Body of pancreas (tissue), 4 donors: ENCODE results near the gene BLM. TPM values are rescaled to one million over a fixed set of nuclear protein-coding genes. Genes with fewer than 3 reads are reported as not detected.

ENCODE experiments used
- ATAC-seq: fragments of 150-250 bp; one replicate; pipeline ENCODE4 v1.9.1; 2016
- DNase-seq, 4 donors: peaks; one replicate each; pipeline ENCODE4 v3.0.0-alpha.2; 2019
- H3K27ac ChIP-seq, 4 donors: fragments of 200-600 bp; sonication (generic); 1 replicate in 3 of 4; 2 replicates in 1 of 4; pipeline versions ENCODE4 v1.5.1 to v1.6.1; 2016 to 2019; ENCODE audit warnings: mild to moderate bottlenecking in 1 of 4, mixed read lengths in 1 of 4, moderate library complexity in 1 of 4
- H3K27me3 ChIP-seq, 2 donors: fragments of 200-600 bp; sonication (generic); one replicate each; pipeline ENCODE4 v1.6.0; 2016; ENCODE audit warnings: mild to moderate bottlenecking in 1 of 2
- H3K36me3 ChIP-seq, 2 donors: fragments of 200-600 bp; sonication (generic); replicated peaks in 1 of 2; 2 replicates each; pipeline ENCODE4 v1.5.1; 2016; ENCODE audit warnings: low read depth in 2 of 2; ENCODE audit not compliant: insufficient read depth in 1 of 2
- H3K4me1 ChIP-seq: fragments of 200-600 bp; sonication (generic); one replicate; pipeline ENCODE4 v1.6.0; 2016
- H3K4me3 ChIP-seq, 2 donors: fragments of 200-600 bp; sonication (generic); 1 replicate in 1 of 2; 2 replicates in 1 of 2; pipeline ENCODE4 v1.5.1; 2016 to 2019
- H3K9me3 ChIP-seq, 3 donors: fragments of 200-600 bp; sonication (generic); 1 replicate in 2 of 3; 2 replicates in 1 of 3; pipeline ENCODE4 v1.5.1; 2016
- POLR2A ChIP-seq, 3 donors: fragments of 450-650 bp; IDR thresholded peaks; one replicate each; pipeline ENCODE4 v1.6.1; 2016; ENCODE audit warnings: antibody characterized with exemption in 3 of 3, mild to moderate bottlenecking in 2 of 3
- WGBS, 2 donors: methylation state at CpG; one replicate each; pipeline ENCODE4 v1.1.5; 2017; 5-methylcytosine and 5-hydroxymethylcytosine counted together
- intact Hi-C: fragments of 100-400 bp; cut with DNase I; formaldehyde crosslinking; loops from one replicate; pipeline ENCODE4 v1.15.1; 2023
- total RNA-seq, 2 donors: library from RNA; depleted of rRNA; stranded (reverse); fragments of >200 nt; gene quantifications; one replicate each; pipeline ENCODE4 v1.1.0, GENCODE V29; 2016
- TF ChIP-seq, protein P1 (sequence below), 7 experiments: fragments of 450-650 bp in 4 of 7; fragments of 200-600 bp in 3 of 7; sonication (generic) in 3 of 7; IDR thresholded peaks; one replicate each; pipeline ENCODE4 v1.5.1; 2016 to 2019; ENCODE audit warnings: antibody characterized with exemption in 7 of 7

The BLM gene
- total RNA-seq, 2 donors from 2014 or later, result 0.26 to 1.3 TPM

GRCh38 chr15:90675464-90675863 is 41.7 kb upstream of the BLM start:
- Histone ChIP-seq H3K27ac (no peak overlapping the region), H3K4me1 (no peaks in the 10 kb centered on the region), H3K36me3 (no peaks in the 10 kb centered on the region), H3K4me3 (no peak overlapping the region), H3K27me3 (no peaks in the 10 kb centered on the region), H3K9me3 (no peaks in the 10 kb centered on the region)
- TF ChIP-seq POLR2A (IDR thresholded peaks at IDR 0.05), result no peak
- TF ChIP-seq, protein P1, sequence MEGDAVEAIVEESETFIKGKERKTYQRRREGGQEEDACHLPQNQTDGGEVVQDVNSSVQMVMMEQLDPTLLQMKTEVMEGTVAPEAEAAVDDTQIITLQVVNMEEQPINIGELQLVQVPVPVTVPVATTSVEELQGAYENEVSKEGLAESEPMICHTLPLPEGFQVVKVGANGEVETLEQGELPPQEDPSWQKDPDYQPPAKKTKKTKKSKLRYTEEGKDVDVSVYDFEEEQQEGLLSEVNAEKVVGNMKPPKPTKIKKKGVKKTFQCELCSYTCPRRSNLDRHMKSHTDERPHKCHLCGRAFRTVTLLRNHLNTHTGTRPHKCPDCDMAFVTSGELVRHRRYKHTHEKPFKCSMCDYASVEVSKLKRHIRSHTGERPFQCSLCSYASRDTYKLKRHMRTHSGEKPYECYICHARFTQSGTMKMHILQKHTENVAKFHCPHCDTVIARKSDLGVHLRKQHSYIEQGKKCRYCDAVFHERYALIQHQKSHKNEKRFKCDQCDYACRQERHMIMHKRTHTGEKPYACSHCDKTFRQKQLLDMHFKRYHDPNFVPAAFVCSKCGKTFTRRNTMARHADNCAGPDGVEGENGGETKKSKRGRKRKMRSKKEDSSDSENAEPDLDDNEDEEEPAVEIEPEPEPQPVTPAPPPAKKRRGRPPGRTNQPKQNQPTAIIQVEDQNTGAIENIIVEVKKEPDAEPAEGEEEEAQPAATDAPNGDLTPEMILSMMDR (IDR thresholded peaks at IDR 0.05), result no peak
- WGBS, 2 donors, result 73 to 80% methylated on average over 5 of the region's 5 CpGs
- no peak for DNase-seq
- intact Hi-C loops, result no loop called here
- no peak for ATAC-seq

DNA sequence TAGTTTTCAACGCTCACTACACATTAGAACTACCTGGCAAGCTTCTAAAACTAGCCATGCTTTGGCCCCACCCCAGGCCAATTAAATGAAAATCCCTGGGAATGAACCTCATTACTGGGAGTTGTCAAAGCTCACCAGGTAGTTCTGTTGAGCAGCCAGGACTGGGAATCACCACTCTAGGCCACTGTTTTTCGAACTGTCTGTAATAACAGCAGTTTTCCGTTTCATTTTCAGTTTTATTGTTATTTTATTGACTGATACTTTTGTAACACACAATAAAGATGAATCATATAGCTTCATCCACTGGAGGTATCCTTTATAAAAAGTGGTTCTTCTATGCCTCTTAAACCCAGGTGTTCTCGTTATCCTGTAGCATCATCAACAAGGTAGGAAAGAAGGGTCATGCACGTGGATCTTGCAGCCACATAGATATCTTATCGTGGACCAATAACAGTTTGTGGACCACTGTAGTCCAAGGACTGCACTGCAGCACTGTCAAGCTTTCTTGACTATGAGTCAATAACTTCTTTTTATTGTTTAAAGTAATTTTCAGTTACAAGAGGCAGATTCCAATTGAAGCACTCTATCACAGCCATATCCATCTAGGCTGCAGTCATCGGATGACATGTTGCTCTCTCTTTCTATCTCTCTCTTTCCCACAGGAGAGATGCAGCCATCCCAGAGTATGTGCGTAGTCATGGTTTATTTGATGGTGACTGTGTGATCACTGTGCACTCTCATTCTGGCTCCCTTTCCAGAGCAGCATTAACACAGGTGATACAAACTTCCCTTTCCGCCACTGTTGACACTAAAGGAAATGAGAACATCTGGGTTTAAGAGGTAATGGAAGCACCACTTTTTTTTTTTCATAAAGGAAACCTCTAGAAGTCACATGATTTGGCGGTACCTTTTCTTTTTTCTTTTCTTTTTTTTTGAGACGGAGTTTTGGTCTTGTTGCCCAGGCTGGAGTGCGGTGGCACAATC is 39.0 kb upstream of the BLM start:
- no peak overlapping the region for H3K27ac ChIP-seq
- TF ChIP-seq, protein P1 (IDR thresholded peaks at IDR 0.05), result no peak
- TF ChIP-seq POLR2A (IDR thresholded peaks at IDR 0.05), result no peak
- H3K36me3 ChIP-seq, result no peaks in the 10 kb centered on the region
- ATAC-seq (no peak), DNase-seq (no peak)
- WGBS, 2 donors, result 84 to 85% methylated on average over 12 of the region's 12 CpGs
- H3K4me1 ChIP-seq, result no peaks in the 10 kb centered on the region
- no peaks in the 10 kb centered on the region for H3K27me3 ChIP-seq
- intact Hi-C loops, result no loop called here
- no peaks in the 10 kb centered on the region for H3K9me3 ChIP-seq
- H3K4me3 ChIP-seq, result no peak overlapping the region

GRCh38 chr15:90679959-90680358 is 37.2 kb upstream of the BLM start:
- Histone ChIP-seq H3K27me3 (no peaks in the 10 kb centered on the region), H3K4me1 (no peaks in the 10 kb centered on the region), H3K9me3 (no peaks in the 10 kb centered on the region), H3K36me3 (no peaks in the 10 kb centered on the region), H3K27ac (no peak overlapping the region), H3K4me3 (no peak overlapping the region)
- WGBS, 2 donors, result 84 to 91% methylated on average over 3 of the region's 3 CpGs
- intact Hi-C loops, result no loop called here
- TF ChIP-seq, protein P1 (IDR thresholded peaks at IDR 0.05), result no peak
- TF ChIP-seq POLR2A (IDR thresholded peaks at IDR 0.05), result no peak
- ATAC-seq (no peak), DNase-seq (no peak)

DNA sequence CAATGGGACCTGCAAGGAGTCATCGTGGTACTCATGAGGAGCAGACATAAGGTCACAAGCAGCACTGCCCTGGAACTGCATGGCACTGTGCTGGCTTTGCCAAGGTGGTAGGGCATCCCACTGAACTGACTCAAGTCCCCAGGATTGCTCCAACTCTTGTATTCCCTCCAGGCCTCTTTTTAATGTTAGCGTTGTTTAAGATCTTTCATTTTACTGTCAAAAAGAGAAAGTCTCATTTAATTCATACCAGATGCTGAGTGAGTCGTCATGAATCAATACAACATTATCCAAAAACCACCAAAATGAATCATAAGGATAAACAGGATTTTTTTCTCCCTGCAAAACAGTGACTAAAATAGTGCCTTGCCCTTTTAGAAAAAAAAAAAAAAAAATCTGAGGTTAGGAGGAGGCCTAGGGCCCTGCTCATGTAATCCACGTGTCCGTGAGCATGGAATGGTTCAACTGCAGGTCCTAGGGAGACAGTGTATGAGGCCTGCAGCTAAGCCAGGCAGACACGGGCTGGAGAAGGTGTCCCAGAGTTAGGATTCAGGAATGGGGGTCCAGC is 36.7 kb upstream of the BLM start:
- Histone ChIP-seq H3K36me3 (no peaks in the 10 kb centered on the region), H3K27ac (no peak overlapping the region), H3K4me1 (no peaks in the 10 kb centered on the region), H3K27me3 (no peaks in the 10 kb centered on the region), H3K4me3 (no peak overlapping the region), H3K9me3 (no peaks in the 10 kb centered on the region)
- DNase-seq (peak in 1 of 4 donors; percentile 17), ATAC-seq (peak; percentile 55)
- TF ChIP-seq, protein P1 (IDR thresholded peaks at IDR 0.05), result no peak
- no peak for TF ChIP-seq POLR2A (IDR thresholded peaks at IDR 0.05)
- 73 to 74% methylated on average over 6 of the region's 6 CpGs for WGBS, 2 donors
- intact Hi-C loops, result no loop called here
